A673 (cell line): ENCODE measurements around the gene DDN. TPM values are rescaled to one million over a fixed set of nuclear protein-coding genes. Genes with fewer than 3 reads are reported as not detected.

Experiments
- BruUV-seq: library from RNA; stranded (reverse); fragments of 400-500 nt; replicated peaks from 2 replicates; lab custom pipeline; 2021; lab: Mats Ljungman, UMichigan
- CTCF ChIA-PET: fragments of 300-600 bp; sonication (Branson Sonifier 250); formaldehyde crosslinking; loops from one replicate; lab custom pipeline; 2022; ENCODE audit warnings: antibody characterized with exemption; lab: Charles Lee
- POLR2A ChIA-PET: fragments of 300-600 bp; sonication (Branson Sonifier 250); formaldehyde crosslinking; loops from one replicate; lab custom pipeline; 2022; ENCODE audit warnings: antibody characterized with exemption; ENCODE audit not compliant: low non-redundant PET; lab: Charles Lee
- DNase-seq: peaks from one replicate; pipeline ENCODE4 v3.0.0-alpha.2; 2015; ENCODE audit warnings: low spot score
- H3K27ac ChIP-seq: fragments of 200-600 bp; sonication (generic); 2 replicates; pipeline ENCODE4 v1.5.1; 2016; ENCODE audit warnings: mixed run types, low read depth, mild to moderate bottlenecking, mixed read lengths, antibody characterized with exemption, low read length; ENCODE audit not compliant: poor library complexity, severe bottlenecking
- H3K27me3 ChIP-seq: fragments of 200-600 bp; sonication (generic); replicated peaks from 2 replicates; pipeline ENCODE4 v1.6.1; 2017; ENCODE audit warnings: mixed run types, low read depth, mild to moderate bottlenecking, mixed read lengths, antibody characterized with exemption, low read length; ENCODE audit not compliant: insufficient read depth, poor library complexity
- H3K36me3 ChIP-seq: fragments of 200-600 bp; sonication (generic); 2 replicates; pipeline ENCODE4 v1.6.1; 2016; ENCODE audit warnings: mixed run types, mild to moderate bottlenecking, mixed read lengths, antibody characterized with exemption, low read length; ENCODE audit not compliant: insufficient read depth, poor library complexity, severe bottlenecking
- H3K4me1 ChIP-seq: fragments of 200-600 bp; sonication (generic); 2 replicates; pipeline ENCODE4 v1.6.1; 2017; ENCODE audit warnings: mixed run types, mild to moderate bottlenecking, mixed read lengths, antibody characterized with exemption, low read length; ENCODE audit not compliant: insufficient read depth, poor library complexity, severe bottlenecking
- H3K4me3 ChIP-seq: fragments of 200-600 bp; sonication (generic); 2 replicates; pipeline ENCODE4 v1.5.1; 2016; ENCODE audit warnings: low read depth, mixed run types, mild to moderate bottlenecking, mixed read lengths, low read length; ENCODE audit not compliant: poor library complexity, severe bottlenecking
- H3K9me3 ChIP-seq: fragments of 200-600 bp; sonication (generic); 2 replicates; pipeline ENCODE4 v1.6.1; 2016; ENCODE audit warnings: mixed run types, low read depth, mild to moderate bottlenecking, mixed read lengths, antibody characterized with exemption, low read length; ENCODE audit not compliant: poor library complexity, severe bottlenecking
- EZH2 ChIP-seq: fragments of 200-600 bp; sonication (generic); IDR thresholded peaks from 2 replicates; pipeline ENCODE4 v1.6.1; 2017; ENCODE audit warnings: borderline replicate concordance, low read depth, mild to moderate bottlenecking, mixed read lengths, antibody characterized with exemption, low read length; ENCODE audit not compliant: poor library complexity, severe bottlenecking
- intact Hi-C: fragments of 100-400 bp; cut with micrococcal nuclease; formaldehyde crosslinking; loops from one replicate; pipeline ENCODE4 v1.10.0; 2022; ENCODE audit not compliant: unreplicated experiment
- total RNA-seq: library from RNA; stranded (reverse); gene quantifications from 2 replicates; pipeline ENCODE4 v1.2.3, GENCODE V29; 2021
- TF ChIP-seq, protein P1 (sequence below): fragments of 300-800, 200-600 bp; sonication (generic); conservative IDR thresholded peaks from 2 replicates; pipeline ENCODE4 v1.5.1; 2017; ENCODE audit warnings: low read depth, mild to moderate bottlenecking, antibody characterized with exemption, low read length, moderate library complexity, mixed read lengths

The DDN gene
- total RNA-seq, 1 experiment from 2014 or later: 2.7 TPM

DNA sequence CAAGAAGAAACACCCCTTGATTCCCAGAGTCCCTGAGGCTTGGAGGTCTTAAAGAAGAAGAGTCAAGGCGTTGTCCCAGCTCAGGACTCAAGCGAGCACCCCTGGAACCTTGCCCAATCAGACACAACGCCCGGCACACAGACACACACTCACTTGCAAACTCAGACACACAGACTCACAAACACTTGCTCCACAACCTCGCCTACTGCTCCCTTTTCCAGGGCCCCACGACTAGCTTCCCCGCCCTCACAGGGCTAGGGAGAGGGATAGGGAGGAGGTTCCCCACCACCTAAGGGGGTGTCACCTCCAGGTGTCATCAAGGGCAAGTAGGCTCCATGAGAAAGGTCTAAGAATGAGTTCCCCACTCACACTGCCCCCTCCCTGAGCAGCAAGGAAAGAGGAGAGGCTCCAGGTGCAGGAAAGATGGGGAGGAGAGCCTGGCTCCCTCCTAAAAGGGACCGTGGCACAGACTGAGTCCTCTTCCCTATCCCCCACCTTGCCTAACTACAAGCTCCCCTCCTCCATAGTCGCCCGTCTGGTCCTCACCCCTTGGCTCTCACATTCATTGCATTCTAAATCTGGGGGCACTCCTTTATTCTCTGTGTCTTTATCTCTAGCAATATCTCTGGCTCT, 28.4 kb downstream of the DDN start:
- H3K36me3 ChIP-seq: no peaks in the 10 kb centered on the region
- intact Hi-C loops: no loop called here
- TF ChIP-seq, protein P1, sequence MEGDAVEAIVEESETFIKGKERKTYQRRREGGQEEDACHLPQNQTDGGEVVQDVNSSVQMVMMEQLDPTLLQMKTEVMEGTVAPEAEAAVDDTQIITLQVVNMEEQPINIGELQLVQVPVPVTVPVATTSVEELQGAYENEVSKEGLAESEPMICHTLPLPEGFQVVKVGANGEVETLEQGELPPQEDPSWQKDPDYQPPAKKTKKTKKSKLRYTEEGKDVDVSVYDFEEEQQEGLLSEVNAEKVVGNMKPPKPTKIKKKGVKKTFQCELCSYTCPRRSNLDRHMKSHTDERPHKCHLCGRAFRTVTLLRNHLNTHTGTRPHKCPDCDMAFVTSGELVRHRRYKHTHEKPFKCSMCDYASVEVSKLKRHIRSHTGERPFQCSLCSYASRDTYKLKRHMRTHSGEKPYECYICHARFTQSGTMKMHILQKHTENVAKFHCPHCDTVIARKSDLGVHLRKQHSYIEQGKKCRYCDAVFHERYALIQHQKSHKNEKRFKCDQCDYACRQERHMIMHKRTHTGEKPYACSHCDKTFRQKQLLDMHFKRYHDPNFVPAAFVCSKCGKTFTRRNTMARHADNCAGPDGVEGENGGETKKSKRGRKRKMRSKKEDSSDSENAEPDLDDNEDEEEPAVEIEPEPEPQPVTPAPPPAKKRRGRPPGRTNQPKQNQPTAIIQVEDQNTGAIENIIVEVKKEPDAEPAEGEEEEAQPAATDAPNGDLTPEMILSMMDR: no peak
- no peak for TF ChIP-seq EZH2
- peaks cover 45% of the 10 kb centered on the region for H3K27me3 ChIP-seq
- no peaks in the 10 kb centered on the region for H3K9me3 ChIP-seq
- POLR2A ChIA-PET: no interaction called here
- H3K4me3 ChIP-seq: peak overlapping the region; percentile 46
- peaks cover 16% of the 10 kb centered on the region for H3K4me1 ChIP-seq
- no peak overlapping the region for H3K27ac ChIP-seq
- CTCF ChIA-PET: interaction anchor here (0.7 kb wide), 2 partner anchors 90 to 218 kb away, joined by 7 to 11 read pairs; no protein-coding TSS in a partner anchor
- BruUV-seq: no TSS peak
- DNase-seq: no peak

DNA sequence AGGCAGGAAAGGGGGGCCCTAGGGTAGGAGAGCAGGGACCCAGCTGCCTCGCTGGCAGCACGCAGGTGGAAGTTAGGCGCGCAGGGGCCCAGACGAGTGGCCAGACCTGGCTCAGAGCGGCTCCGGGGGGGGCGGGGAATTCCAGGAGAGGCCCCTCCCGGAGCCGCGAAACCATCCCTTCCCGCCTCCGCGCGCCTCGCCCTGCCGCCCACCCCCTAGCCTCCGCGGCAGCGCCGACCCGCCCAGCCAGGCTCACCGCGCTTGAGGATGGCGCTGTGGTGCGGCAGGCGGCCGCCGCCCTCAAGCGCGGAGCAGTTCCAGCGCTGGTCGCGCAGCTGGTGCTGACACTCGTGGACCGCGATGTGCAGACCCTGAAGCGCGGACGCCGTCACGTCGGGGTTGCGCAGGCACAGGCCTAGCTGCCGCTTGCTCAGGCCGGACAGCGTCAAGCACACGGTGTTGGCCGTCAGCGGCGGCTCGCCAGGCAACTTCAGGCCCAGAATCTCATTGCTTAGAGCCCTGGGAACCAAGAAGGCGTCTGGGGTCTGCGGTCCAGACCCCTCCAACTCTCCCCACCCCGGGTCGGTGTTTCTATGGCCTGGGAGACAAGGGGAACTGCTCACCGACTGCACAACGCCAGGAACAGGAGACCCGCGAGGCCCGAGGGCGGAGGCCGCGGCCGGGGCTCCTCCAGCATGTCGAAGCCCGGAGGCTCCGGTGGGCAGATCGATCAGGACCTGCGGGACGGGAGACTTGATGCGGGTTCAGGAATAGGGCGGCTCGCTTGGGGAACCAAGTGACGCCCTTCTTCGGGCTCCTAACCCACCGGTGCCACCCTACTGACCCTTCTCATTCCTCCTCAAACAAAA, 29.1 kb downstream of the DDN start:
- intact Hi-C loops: no loop called here
- no peak overlapping the region for H3K27ac ChIP-seq
- POLR2A ChIA-PET: no interaction called here
- TF ChIP-seq, protein P1: no peak
- TF ChIP-seq EZH2: no peak
- H3K36me3 ChIP-seq: no peaks in the 10 kb centered on the region
- CTCF ChIA-PET: no interaction called here
- H3K27me3 ChIP-seq: peaks cover 45% of the 10 kb centered on the region
- no peak for DNase-seq
- peaks cover 16% of the 10 kb centered on the region for H3K4me1 ChIP-seq
- BruUV-seq: no TSS peak
- no peak overlapping the region for H3K4me3 ChIP-seq
- H3K9me3 ChIP-seq: no peaks in the 10 kb centered on the region

DNA sequence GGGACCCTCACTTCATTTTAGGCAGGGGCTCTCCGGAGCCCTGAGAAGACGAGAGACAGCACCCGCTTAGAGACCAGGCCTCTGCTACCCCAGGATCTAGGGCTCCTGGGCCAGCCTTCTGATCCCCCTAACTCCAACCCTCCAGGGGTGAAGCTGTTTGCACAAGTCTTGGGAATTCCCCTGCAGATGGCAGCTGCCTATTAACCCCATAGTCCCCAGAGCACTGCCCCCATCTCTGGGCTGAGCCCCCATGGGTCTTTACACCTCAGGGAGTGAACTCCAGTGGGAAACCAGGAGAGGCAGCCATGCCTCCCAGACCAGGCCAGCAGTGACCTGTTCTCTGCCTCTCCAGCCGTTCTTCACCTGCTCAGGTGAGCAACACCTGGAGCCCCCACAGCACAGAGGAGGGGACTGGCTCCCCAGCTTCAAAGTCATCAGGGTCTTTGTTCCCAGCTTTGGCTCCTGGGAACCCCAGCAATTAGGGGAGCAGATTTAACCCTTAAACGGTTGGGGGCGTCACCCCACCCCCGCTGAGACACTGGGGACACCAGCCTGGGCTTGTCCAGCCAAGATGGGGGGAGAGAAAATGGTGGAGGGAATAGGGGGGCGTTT, 29.9 kb downstream of the DDN start:
- ChIA-PET CTCF (interaction anchor here (0.6 to 1.2 kb wide), 3 partner anchors 19 to 1118 kb away, joined by 3 to 4 read pairs (median 4); no protein-coding TSS in a partner anchor), POLR2A (interaction anchor here (0.7 kb wide), 1 partner anchor 141 kb away, joined by 4 read pairs; no protein-coding TSS in a partner anchor)
- DNase-seq: no peak
- intact Hi-C loops: no loop called here
- TF ChIP-seq, protein P1: no peak
- no peak for TF ChIP-seq EZH2
- BruUV-seq: no TSS peak
- Histone ChIP-seq H3K27me3 (peaks cover 45% of the 10 kb centered on the region), H3K4me3 (no peak overlapping the region), H3K36me3 (no peaks in the 10 kb centered on the region), H3K4me1 (peaks cover 16% of the 10 kb centered on the region), H3K27ac (no peak overlapping the region), H3K9me3 (no peaks in the 10 kb centered on the region)
